Stimulated activated naive CD8-positive, alpha-beta T cell treated with anti-CD3 and anti-CD28 coated beads, Interleukin-15, Interleukin-2, amounts not matched to agents 100 U/mL and 50 U/mL, for 24 hours (primary cell): ENCODE measurements around the gene FARP1.

Experiments
- ATAC-seq: fragments of 150-1000 bp; cut with Tn5 transposase; one replicate; pipeline ENCODE4 v1.10.0; 2021
- DNase-seq: peaks from one replicate; pipeline ENCODE4 v3.0.0; 2021

Gene FARP1

GRCh38 chr13:98203646-98204326 lies 60.9 kb downstream of the FARP1 start:
- ATAC-seq (no peak), DNase-seq (no peak)

DNA sequence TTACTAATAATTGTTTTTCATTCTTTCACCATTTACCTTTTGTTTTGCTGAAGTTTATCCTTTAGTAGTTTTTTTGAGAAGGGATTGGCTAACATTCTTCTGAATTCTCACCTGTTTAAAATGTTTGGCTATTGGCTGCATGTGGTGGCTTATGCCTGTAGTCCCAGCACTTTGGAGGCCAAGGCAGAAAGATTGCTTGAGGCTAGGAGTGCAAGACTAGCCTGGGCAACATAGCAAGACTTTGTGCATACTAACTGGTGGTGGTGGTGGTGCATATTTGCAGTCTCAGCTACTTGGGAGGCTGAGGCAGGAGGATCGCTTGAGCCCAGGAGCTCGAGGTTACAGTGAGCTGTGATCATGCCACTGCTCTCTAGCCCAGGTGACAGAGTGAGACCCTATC lies 61.7 kb downstream of the FARP1 start:
- ATAC-seq (no peak), DNase-seq (no peak)

GRCh38 chr13:98206946-98207345 lies 64.1 kb downstream of the FARP1 start:
- DNase-seq (no peak), ATAC-seq (no peak)

GRCh38 chr13:98207416-98207815 lies 64.5 kb downstream of the FARP1 start:
- ATAC-seq = no peak
- DNase-seq = no peak

- DNase-seq = no peak
- ATAC-seq = no peak
Measured at GRCh38 chr13:98208606-98209005, 65.7 kb downstream of the FARP1 start.

DNA sequence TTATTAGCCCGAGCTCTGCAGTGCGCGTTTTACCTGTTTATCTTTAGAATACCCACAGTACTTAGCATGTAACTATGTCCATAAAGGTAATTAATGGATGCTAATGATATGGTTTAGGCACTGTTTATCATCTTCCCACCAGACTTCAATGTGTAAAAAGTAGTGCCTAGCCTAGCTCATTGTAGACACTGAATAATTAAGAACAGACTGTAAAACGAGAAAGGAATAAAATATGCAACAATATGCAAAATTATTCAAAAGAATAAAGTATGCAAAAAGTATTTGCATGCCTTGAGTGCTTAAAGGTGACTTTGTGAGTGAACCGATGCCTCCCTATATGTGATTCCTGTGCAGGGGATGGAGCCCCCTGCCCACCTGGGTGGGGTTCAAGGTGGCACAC lies 69.9 kb downstream of the FARP1 start:
- no peak for ATAC-seq
- no peak for DNase-seq

DNA sequence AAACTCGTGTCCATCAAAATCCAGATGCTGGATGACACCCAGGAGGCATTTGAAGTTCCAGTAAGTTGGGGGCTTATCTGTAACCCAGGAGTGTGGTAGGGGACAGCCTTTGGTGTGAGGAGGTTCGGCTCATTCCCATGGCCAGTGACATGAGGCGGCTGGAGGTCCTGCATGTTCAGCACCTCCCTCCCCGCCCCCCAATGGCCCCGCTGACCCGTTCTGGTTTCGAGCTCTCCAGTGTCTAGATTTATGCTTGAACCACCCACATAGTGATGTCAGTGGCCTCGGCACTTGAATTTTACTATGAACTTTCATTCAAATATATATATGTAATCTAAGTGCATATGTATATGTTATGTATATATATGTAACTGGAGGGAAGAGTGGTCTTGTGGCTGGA lies 70.5 kb downstream of the FARP1 start:
- no peak for DNase-seq
- no peak for ATAC-seq

GRCh38 chr13:98214008-98214643 lies 71.2 kb downstream of the FARP1 start:
- DNase-seq = no peak
- ATAC-seq = no peak

DNA sequence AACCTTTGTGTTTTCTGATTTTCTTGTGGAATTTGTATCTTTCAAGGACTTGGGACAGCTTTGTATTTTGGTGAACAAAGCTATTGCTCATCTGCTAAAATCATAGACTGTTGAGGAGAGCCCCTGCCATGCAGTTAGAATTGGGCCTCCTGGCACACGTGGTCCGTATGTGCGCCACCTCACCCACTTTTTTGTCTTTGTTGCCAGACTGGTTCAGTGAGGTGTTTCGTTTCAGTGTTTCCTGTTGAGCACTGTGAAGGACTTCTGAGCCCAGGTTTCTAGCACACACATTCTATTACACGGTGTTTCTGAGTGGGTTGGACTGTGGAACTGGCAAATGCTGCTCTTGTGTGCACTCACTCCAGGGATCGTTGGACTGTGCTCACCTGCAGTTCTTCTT lies 71.8 kb downstream of the FARP1 start:
- no peak for DNase-seq
- no peak for ATAC-seq

- DNase-seq = no peak
- no peak for ATAC-seq
Measured at GRCh38 chr13:98215508-98215907, 72.6 kb downstream of the FARP1 start.

- DNase-seq = no peak
- no peak for ATAC-seq
Measured at GRCh38 chr13:98216135-98216565, 73.3 kb downstream of the FARP1 start.

DNA sequence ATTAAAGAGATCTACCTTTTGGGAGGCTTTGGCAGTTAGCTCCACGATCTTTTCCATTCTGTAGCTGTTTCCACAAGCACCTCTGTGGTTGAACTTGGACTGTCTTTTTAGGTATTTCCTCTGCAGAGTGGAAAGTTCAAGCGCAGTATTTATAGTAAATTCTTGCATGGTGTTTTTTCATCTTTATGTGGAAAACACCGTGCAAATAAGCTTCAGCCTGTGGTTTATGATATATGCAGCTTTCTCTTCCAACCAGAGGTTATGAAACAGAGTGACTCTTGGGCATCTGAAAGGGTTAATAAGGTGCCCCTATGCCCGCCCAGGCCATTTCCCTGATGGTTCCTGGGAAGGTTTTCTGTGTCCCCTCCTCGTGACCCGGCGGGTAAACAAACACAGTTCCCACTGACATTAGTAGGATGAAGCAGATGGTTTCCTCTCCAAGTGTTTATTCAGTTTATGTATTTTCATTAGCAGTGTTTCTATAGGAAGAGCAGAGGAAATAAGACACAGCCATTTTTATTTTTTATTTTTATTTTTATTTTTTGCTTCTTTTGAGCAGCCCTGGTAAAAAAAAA lies 73.9 kb downstream of the FARP1 start:
- DNase-seq (no peak), ATAC-seq (no peak)

GRCh38 chr13:98217597-98217996 lies 74.7 kb downstream of the FARP1 start:
- ATAC-seq = no peak
- no peak for DNase-seq

GRCh38 chr13:98219685-98220084 lies 76.8 kb downstream of the FARP1 start:
- ATAC-seq = no peak
- no peak for DNase-seq

DNA sequence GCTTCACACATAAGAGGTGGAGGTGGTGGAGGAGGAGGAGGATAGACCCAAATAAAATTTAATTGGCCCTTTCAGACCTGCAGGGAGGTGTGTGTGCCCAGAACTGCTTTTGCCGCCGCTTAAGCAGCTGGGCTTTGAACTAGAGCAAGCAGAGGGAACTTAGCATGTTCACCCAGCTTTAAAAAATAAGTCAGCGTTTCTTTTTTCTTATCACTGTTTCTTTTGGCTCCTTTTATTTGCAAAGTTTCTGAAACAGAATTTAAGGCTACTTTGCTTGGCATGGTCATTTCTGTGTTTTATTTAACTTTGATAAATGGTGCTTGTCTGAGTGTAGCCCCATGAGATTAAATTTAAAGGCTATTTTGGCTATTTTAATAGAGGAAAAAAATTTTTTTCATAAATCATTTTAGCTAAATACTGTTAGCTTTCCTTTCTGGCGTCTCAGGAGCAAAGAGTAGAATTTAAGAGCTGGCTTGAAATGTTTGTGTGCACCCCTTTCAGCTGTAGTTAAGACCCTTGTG lies 77.4 kb downstream of the FARP1 start:
- DNase-seq (no peak), ATAC-seq (no peak)

- ATAC-seq (no peak), DNase-seq (no peak)
Measured at GRCh38 chr13:98221234-98221633, 78.3 kb downstream of the FARP1 start.

DNA sequence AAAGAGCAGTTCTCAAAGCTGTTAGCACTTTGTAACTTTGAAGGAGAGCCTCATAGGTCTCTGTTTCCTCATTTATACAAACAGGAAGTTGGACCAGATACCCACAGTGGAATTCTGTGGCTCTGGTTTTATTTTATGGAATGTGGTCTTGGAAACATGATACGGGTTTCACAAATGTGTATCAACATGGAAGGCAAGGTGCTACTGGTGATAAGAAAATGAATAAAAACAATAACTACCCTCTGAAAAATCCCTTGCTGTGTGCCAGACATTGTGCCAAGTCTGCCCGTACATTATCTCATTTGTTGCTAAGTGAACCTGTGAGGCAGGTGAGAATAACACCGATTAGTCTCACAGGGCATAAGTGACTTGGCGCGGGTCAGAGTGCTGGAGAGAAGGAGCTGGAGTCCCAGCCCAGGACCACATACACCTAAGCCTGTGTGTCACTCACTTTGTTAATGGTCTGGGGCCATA lies 79.2 kb downstream of the FARP1 start:
- ATAC-seq = no peak
- no peak for DNase-seq

- ATAC-seq (no peak), DNase-seq (no peak)
Measured at GRCh38 chr13:98222816-98223215, 79.9 kb downstream of the FARP1 start.

DNA sequence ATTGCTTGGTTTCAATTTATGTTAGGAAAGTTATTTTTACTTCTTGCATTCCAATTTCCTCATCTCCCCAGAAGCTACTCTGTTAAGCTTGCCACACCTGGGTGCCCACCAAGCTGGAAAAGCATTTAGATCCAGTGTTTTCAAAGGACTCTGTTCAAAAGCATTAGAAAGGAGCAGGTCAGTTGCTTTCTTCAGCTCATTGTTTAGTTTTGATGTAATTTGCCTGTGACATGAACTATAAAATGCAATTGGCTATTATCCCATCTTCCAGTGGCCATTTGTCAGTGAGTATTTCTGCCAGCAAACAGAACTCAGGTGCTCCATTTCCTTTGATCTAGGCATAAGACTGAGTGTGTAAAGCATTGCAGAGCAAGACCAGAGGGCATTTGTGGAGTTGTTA lies 80.8 kb downstream of the FARP1 start:
- DNase-seq (no peak), ATAC-seq (no peak)

DNA sequence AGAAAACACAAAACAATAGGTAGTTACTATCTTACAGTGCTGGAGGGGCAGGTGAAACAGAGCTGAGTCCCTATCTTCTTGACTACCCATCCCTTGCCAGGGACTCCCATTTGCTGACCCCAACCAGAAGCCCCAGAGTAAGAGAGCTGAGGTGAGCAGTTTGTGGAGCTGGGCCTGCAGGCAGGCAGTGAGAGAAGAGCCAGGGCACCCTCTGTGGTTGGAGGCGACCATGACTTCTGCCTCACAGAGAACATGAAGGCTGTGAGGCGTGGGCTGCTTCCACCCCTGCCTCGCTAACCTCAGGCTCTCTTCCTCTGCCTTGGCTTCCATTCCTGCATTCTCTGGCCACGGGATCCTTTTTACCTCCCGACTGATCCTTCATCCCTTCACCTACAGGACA lies 81.7 kb downstream of the FARP1 start:
- ATAC-seq = no peak

GRCh38 chr13:98225036-98225940 lies 82.4 kb downstream of the FARP1 start:
- DNase-seq (no peak), ATAC-seq (no peak)

More for the DNA sequence above, 81.7 kb downstream of the FARP1 start:
- DNase-seq = no peak

- DNase-seq (no peak), ATAC-seq (no peak)
Measured at GRCh38 chr13:98226496-98226895, 83.6 kb downstream of the FARP1 start.
